Limb (tissue), 2 donors: ENCODE results near the gene GIGYF2.
"Not testable (repeated sequence)": the region's sequence is repeated elsewhere in the genome, so short reads cannot be mapped to it uniquely, and the experiment has no call there.

Source experiments
- DNase-seq, 2 donors: peaks; one replicate each; pipeline ENCODE4 v3.0.0-alpha.2; 2016; ENCODE audit errors: extremely low spot score in 2 of 2

Gene GIGYF2

DNA sequence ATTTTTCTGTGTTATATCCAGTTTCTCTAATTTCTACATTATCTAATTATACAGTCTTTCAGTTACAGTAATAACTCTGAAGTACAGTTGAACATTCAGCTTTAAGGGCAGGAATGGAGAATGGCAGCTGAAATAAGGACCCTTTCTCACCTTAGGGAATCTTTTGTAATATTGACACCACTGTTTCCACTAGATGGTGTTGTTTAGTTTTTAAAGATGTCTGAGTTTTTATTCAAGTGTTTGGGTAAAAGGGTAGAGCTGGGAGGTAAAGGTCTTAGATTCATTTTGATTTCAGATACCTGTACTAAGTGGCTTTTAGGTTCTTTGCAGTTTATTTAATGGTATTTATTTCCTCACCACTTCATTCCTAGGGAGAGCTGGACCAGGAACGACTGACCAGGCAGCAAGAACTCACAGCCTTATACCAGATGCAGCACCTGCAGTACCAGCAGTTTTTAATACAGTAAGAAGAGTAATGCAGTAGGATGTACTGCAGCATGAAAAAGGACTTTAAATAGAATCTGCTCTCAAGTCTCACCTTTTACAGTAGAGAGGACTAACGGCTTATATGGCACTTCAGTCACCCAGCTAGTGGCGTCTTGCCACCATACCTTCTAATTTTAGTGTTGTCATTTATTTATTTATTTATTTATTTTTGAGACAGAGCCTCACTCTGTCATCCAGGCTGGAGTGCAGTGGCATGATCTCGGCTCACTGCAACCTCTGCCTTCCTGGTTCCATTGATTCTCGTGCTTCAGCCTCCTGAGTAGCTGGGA lies 112.4 kb downstream of the GIGYF2 start:
- no peak for DNase-seq

DNA sequence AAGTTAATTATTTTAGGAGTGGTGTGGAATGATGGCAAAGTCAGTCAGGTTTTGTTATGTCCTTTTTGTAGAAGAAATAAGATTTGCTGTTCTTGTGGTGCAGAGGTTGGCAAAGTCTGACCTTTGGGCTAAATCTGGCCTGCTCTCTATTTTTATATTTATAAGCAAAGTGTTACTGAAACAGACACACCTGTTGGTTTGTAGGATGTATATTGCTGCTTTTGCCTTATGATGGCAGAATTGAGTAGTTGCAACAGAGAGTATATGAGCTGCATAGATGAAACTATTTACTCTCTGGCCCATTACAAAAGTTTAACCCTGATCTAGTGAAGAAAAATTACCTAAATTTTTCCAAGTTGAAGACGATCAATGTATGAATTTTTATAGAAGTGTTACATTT lies 113.3 kb downstream of the GIGYF2 start:
- no peak for DNase-seq

DNA sequence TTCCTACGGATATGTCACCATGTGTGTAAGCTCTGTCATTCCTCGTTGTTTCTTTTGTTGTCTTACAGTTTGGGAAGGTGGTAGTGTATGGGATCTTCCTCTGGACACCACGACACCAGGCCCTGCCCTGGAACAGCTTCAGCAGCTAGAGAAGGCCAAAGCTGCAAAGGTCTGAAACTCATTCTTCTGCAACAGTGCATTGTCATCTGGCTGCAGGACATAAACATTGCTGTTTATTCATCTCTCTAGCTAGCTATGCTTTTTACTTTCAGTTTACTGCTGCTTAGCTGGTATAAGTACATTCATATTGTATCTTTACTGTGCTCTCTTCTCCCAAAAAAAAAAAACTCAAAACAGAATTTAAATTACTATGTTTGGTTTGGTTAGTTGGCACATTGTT lies 118.4 kb downstream of the GIGYF2 start:
- no peak for DNase-seq

- no peak for DNase-seq
These were observed 119.5 kb downstream of the GIGYF2 start for GRCh38 chr2:232816657-232817056.

GRCh38 chr2:232817756-232818155 lies 120.6 kb downstream of the GIGYF2 start:
- no peak for DNase-seq

DNA sequence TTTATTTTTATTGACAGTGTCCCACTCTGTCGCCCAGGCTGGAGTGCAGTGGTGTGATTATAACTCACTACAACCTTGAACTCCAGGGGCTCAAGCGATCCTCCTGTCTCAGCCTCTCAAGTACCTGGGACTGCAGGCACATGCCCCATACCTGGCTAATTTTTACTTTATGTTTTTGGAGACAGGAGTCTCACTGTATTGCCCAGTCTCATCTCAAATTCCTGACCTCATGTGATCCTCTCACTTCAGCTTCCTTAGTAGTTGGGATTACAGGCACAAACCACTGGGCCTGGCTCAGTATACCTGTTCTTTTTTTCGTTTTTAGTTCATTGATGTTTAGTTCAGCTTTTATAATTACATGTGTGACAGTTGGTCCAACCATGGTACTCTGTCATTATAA lies 132.9 kb downstream of the GIGYF2 start:
- DNase-seq: no peak

DNA sequence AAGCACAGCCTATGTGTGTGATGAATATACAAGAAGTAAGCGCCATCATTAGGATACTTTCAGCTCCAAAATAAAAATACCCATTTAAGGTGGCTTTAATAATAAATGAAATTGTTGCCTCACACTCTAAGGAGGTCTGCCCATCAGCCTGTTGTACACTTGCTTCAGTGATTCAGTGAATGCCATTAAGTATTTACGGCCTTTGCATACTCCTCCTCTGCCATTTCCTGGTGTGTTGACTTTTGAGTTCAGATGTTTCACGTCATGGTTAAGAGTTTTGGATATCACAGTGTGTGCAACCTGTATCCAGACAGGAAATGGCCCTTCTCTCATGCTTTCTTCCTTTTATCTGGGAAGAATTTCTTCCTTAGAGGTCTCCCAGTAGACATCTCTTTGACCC lies 134.4 kb downstream of the GIGYF2 start:
- no peak for DNase-seq

GRCh38 chr2:232833830-232834229 lies 136.7 kb downstream of the GIGYF2 start:
- no peak for DNase-seq

DNA sequence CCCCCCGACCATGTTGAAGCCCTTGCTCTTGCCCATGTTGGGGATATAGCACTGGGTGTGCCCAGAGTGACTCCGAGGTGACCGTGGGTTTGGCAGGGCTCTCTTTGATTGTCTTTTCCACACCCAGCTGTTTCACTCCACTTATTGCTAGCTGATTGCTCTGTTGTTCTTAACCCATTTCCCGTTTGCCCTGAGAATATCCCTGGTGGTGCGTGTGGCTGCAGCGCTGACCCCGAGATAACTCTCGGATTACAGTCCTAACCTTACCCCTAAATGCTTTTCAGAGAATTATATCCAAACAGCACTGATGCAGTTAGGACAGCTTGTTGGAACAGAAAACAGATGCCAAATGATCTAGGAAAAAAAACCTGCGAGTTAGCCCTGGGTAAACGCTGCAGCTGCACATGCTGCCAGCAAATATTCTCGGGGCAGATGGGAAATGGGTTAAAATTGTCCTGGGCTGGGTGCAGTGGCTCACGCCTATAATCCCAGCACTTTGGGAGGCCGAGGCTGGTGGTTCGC lies 138.6 kb downstream of the GIGYF2 start:
- DNase-seq: no peak

- no peak for DNase-seq
These were observed 139.8 kb downstream of the GIGYF2 start for GRCh38 chr2:232836934-232837333.

GRCh38 chr2:232838406-232838874 lies 141.3 kb downstream of the GIGYF2 start:
- no peak for DNase-seq

DNA sequence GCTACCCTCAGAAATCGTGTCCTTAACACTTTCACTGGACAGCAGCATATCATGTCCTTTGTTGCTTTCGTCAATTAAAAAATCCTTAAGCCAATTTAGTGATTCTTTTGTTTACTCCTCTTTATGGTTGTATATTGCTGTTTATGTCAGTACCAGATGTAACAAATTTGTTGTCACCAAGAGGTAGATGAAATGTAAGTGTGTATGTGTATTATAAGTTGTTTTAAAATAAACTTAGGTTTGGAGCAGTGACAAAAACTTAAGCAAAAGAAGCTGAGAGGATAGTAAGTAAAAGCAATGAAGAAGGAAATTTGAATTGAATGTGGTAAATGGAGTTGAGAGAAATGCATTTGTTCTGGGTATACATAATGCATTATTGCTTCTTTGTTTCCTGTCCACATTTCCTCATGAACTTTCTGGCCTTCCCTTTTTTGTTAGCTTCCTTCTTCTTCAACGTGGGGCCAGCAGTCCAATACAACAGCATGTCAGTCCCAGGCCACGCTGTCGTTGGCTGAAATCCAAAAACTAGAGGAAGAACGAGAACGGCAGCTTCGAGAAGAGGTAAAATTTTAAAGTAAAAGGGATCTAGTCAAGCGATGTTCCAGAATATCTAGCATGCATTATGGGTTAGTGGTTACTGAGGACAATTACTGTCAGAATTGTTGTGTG lies 142.4 kb downstream of the GIGYF2 start:
- DNase-seq: no peak

- DNase-seq: no peak
These were observed 145.6 kb downstream of the GIGYF2 start for GRCh38 chr2:232842689-232843088.

- DNase-seq: no peak
These were observed 146.7 kb downstream of the GIGYF2 start for GRCh38 chr2:232843834-232844233.

- no peak for DNase-seq
These were observed 148.9 kb downstream of the GIGYF2 start for GRCh38 chr2:232846055-232846454.

- no peak for DNase-seq
These were observed 152.9 kb downstream of the GIGYF2 start for GRCh38 chr2:232850039-232850438.

GRCh38 chr2:232852081-232852480 lies 154.9 kb downstream of the GIGYF2 start:
- not testable (repeated sequence) for DNase-seq

- DNase-seq: no peak
These were observed 155.5 kb downstream of the GIGYF2 start for GRCh38 chr2:232852676-232853075.

DNA sequence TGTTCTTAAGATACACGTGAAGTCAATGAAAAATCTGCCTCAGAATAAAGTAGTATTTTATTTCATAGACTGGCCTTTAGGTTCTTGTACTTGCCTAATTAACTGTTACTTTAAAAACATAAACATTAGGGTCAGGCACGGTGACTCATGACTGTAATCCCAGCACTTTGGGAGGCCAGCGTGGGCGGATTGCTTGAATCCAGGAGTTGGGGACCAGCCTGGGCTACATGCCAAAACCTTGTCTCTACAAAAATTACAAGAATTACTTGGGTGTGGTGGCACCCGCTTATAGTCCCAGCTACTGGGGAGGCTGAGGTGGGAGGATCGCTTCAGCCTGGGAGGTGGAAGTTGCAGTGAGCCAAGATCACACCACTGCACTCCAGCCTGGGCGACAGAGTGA lies 157.0 kb downstream of the GIGYF2 start:
- no peak for DNase-seq

- no peak for DNase-seq
These were observed 160.0 kb downstream of the GIGYF2 start for GRCh38 chr2:232857158-232857563.

DNA sequence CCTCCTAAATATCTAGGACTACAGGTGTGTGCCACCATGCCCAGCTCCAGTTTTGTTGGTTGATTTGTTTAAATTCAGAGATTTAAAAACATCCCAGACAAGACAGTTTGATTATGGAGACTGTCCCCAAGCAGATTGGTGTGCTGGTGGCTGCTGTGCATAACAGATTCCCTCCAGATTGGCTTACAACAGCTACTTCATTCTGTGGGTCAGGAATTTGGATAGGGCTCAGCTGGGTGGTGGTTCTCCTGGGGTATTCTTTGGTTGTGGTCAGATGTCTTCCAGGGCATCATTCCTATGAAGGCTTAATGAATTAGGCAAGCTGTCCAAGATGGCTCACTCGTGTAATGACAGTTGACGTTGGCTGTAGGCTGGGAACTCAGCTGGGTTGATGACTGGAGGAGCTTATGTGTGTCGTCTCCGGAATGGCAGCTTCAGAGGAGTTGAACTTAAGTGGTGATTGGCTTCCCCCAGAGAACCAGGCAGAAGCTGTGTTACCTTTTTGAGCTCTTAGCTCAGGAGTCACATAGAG lies 162.3 kb downstream of the GIGYF2 start:
- no peak for DNase-seq

GRCh38 chr2:232860593-232861241 lies 163.6 kb downstream of the GIGYF2 start:
- DNase-seq: no peak
